GM18520 (cell line): ENCODE measurements around the gene CCDC86.

ENCODE experiments used
- ATAC-seq: cut with Tn5 transposase; IDR thresholded peaks from one replicate; pipeline ENCODE4 v1.9.1; 2021; ENCODE audit not compliant: unreplicated experiment

The CCDC86 gene

GRCh38 chr11:60867871-60868681, 26.2 kb downstream of the CCDC86 start:
- ATAC-seq: no peak

- ATAC-seq: no peak
Observed at GRCh38 chr11:60868682-60869450, 27.0 kb downstream of the CCDC86 start.

- no peak for ATAC-seq
Observed at GRCh38 chr11:60869451-60869825, 27.5 kb downstream of the CCDC86 start.

GRCh38 chr11:60870276-60870675, 28.4 kb downstream of the CCDC86 start:
- no peak for ATAC-seq

- ATAC-seq: no peak
Observed at GRCh38 chr11:60870733-60871377, 28.9 kb downstream of the CCDC86 start.

- ATAC-seq: no peak
Observed at GRCh38 chr11:60871378-60872061, 29.6 kb downstream of the CCDC86 start.

- ATAC-seq: no peak
Observed at GRCh38 chr11:60872124-60872960, 30.4 kb downstream of the CCDC86 start.

GRCh38 chr11:60872961-60873524, 31.1 kb downstream of the CCDC86 start:
- ATAC-seq: no peak

GRCh38 chr11:60873533-60873932, 31.6 kb downstream of the CCDC86 start:
- ATAC-seq: no peak

GRCh38 chr11:60874421-60875365, 32.8 kb downstream of the CCDC86 start:
- no peak for ATAC-seq

- ATAC-seq: no peak
Observed at GRCh38 chr11:60875366-60876167, 33.7 kb downstream of the CCDC86 start.

- no peak for ATAC-seq
Observed at GRCh38 chr11:60876168-60876485, 34.2 kb downstream of the CCDC86 start.

GRCh38 chr11:60878245-60879101, 36.6 kb downstream of the CCDC86 start:
- no peak for ATAC-seq

- no peak for ATAC-seq
Observed at GRCh38 chr11:60879104-60879503, 37.2 kb downstream of the CCDC86 start.

- no peak for ATAC-seq
Observed at GRCh38 chr11:60879971-60880588, 38.2 kb downstream of the CCDC86 start.

GRCh38 chr11:60880643-60881282, 38.9 kb downstream of the CCDC86 start:
- no peak for ATAC-seq
